Gastrocnemius medialis (tissue), 4 donors: ENCODE measurements around the gene ATP10B.

Source experiments
- CTCF ChIP-seq, 5 experiments: fragments of 450-650 bp in 3 of 5; fragments of 200-600 bp in 2 of 5; sonication (generic) in 2 of 5; IDR thresholded peaks in 4 of 5; conservative IDR thresholded peaks in 1 of 5; 1 replicate in 4 of 5; 2 replicates in 1 of 5; pipeline ENCODE4 v1.5.1; 2016 to 2019; ENCODE audit warnings: antibody characterized with exemption in 5 of 5, mild to moderate bottlenecking in 3 of 5, moderate library complexity in 3 of 5
- POLR2A ChIP-seq, 2 donors: fragments of 450-650 bp; IDR thresholded peaks; one replicate each; pipeline ENCODE4 v1.6.1; 2017; ENCODE audit warnings: antibody characterized with exemption in 2 of 2, mild to moderate bottlenecking in 2 of 2, moderate library complexity in 2 of 2

GRCh38 chr5:160534125-160534524 is 317.9 kb downstream of the ATP10B start:
- no peak for TF ChIP-seq CTCF (IDR thresholded peaks at IDR 0.05 in 4 of 5, conservative IDR thresholded peaks at IDR 0.05 in 1 of 5)
- TF ChIP-seq POLR2A (IDR thresholded peaks at IDR 0.05), result no peak
